Measurements from ENCODE around the gene SPATA45.
A peak's percentile ranks its signal among the peaks of the same experiment; 100 is the strongest.
"Not testable (repeated sequence)": the region's sequence is repeated elsewhere in the genome, so short reads cannot be mapped to it uniquely, and the experiment has no call there.

The SPATA45 gene

GRCh38 chr1:212864201-212864600, 16.8 kb upstream of the SPATA45 start:
- Histone ChIP-seq H3K9me2 (replicated peaks; ENCODE audit: insufficient read depth, low read length) (no peaks in the 10 kb centered on the region), H2AFZ (ENCODE audit: low read depth, low read length, severe bottlenecking) (no peak overlapping the region), H3K36me3 (ENCODE audit: low read length) (peaks cover 30% of the 10 kb centered on the region), H3K9ac (ENCODE audit: low read length) (no peak overlapping the region), H3K4me3 (ENCODE audit: insufficient read depth, low read length, poor library complexity, severe bottlenecking) (no peak overlapping the region), H3K9me3 (ENCODE audit: insufficient read depth, low read length) (no peaks in the 10 kb centered on the region), H3F3A (ENCODE audit: insufficient read depth) (peaks cover 7% of the 10 kb centered on the region; the same call in 1 of the 2 replicates), H3K27ac (ENCODE audit: low read depth, low read length) (no peak overlapping the region), H3K79me2 (ENCODE audit: insufficient read depth, low read length) (peaks cover 54% of the 10 kb centered on the region), H3K4me2 (ENCODE audit: low read depth, low read length, poor library complexity, severe bottlenecking) (no peak overlapping the region), H4K20me1 (ENCODE audit: low read depth, low read length) (peaks cover 5% of the 10 kb centered on the region; the same call in 1 of the 2 replicates), H3K27me3 (ENCODE audit: low read length) (no peaks in the 10 kb centered on the region)
- TF ChIP-seq, protein P1, sequence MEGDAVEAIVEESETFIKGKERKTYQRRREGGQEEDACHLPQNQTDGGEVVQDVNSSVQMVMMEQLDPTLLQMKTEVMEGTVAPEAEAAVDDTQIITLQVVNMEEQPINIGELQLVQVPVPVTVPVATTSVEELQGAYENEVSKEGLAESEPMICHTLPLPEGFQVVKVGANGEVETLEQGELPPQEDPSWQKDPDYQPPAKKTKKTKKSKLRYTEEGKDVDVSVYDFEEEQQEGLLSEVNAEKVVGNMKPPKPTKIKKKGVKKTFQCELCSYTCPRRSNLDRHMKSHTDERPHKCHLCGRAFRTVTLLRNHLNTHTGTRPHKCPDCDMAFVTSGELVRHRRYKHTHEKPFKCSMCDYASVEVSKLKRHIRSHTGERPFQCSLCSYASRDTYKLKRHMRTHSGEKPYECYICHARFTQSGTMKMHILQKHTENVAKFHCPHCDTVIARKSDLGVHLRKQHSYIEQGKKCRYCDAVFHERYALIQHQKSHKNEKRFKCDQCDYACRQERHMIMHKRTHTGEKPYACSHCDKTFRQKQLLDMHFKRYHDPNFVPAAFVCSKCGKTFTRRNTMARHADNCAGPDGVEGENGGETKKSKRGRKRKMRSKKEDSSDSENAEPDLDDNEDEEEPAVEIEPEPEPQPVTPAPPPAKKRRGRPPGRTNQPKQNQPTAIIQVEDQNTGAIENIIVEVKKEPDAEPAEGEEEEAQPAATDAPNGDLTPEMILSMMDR (IDR thresholded peaks at IDR 0.05; ENCODE audit: insufficient read depth, low read length, poor library complexity, severe bottlenecking): no peak
- TF ChIP-seq EZH2phosphoT487 (conservative IDR thresholded peaks at IDR 0.05; ENCODE audit: low read length): no peak

DNA sequence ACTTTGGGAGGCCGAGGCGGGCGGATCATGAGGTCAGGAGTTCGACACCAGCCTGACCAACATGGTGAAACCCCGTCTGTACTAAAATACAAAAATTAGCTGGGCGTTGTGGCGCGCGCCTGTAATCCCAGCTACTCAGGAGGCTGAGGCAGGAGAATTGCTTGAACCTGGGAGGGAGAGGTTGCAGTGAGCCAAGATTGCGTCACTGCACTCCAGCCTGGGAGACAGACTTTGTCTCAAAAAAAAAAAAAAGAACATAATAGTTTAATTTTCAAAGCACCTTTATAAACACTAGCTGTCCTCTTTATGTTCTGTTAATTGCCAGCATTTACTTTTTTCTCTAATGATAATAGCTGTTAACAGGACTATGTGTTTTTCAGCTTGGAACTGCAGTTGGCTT, 15.9 kb upstream of the SPATA45 start:
- H3K4me2 ChIP-seq (ENCODE audit: low read depth, low read length, poor library complexity, severe bottlenecking); H3K9me2 ChIP-seq (replicated peaks; ENCODE audit: insufficient read depth, low read length): not testable (repeated sequence)
- H3K36me3 ChIP-seq (ENCODE audit: low read length): peaks cover 28% of the 10 kb centered on the region

GRCh38 chr1:212862111-212862690, 14.8 kb upstream of the SPATA45 start:
- no peaks in the 10 kb centered on the region for H3K27me3 ChIP-seq (ENCODE audit: low read length)
- H2AFZ ChIP-seq (ENCODE audit: low read depth, low read length, severe bottlenecking): no peak overlapping the region
- no peak overlapping the region for H3K27ac ChIP-seq (ENCODE audit: low read depth, low read length)
- no peaks in the 10 kb centered on the region for H3K9me3 ChIP-seq (ENCODE audit: insufficient read depth, low read length)
- TF ChIP-seq, protein P1 (IDR thresholded peaks at IDR 0.05; ENCODE audit: insufficient read depth, low read length, poor library complexity, severe bottlenecking): no peak
- TF ChIP-seq EZH2phosphoT487 (conservative IDR thresholded peaks at IDR 0.05; ENCODE audit: low read length): no peak
- no peaks in the 10 kb centered on the region for H3K9me2 ChIP-seq (replicated peaks; ENCODE audit: insufficient read depth, low read length)
- H3K36me3 ChIP-seq (ENCODE audit: low read length): peaks cover 26% of the 10 kb centered on the region
- H3K79me2 ChIP-seq (ENCODE audit: insufficient read depth, low read length): peaks cover 70% of the 10 kb centered on the region
- no peak overlapping the region for H3K9ac ChIP-seq (ENCODE audit: low read length)
- H4K20me1 ChIP-seq (ENCODE audit: low read depth, low read length): peaks cover 5% of the 10 kb centered on the region; the same call in 1 of the 2 replicates
- peak overlapping the region; percentile 25 for H3K4me2 ChIP-seq (ENCODE audit: low read depth, low read length, poor library complexity, severe bottlenecking)
- peaks cover 4% of the 10 kb centered on the region; the same call in 1 of the 2 replicates for H3F3A ChIP-seq (ENCODE audit: insufficient read depth)
- no peak overlapping the region for H3K4me3 ChIP-seq (ENCODE audit: insufficient read depth, low read length, poor library complexity, severe bottlenecking)

More for the DNA sequence above, 15.9 kb upstream of the SPATA45 start:
- H3K27me3 ChIP-seq (ENCODE audit: low read length); H2AFZ ChIP-seq (ENCODE audit: low read depth, low read length, severe bottlenecking); H3K9me3 ChIP-seq (ENCODE audit: insufficient read depth, low read length); H3K9ac ChIP-seq (ENCODE audit: low read length); H3F3A ChIP-seq (ENCODE audit: insufficient read depth); H3K4me3 ChIP-seq (ENCODE audit: insufficient read depth, low read length, poor library complexity, severe bottlenecking); H4K20me1 ChIP-seq (ENCODE audit: low read depth, low read length); H3K27ac ChIP-seq (ENCODE audit: low read depth, low read length): not testable (repeated sequence)
- H3K79me2 ChIP-seq (ENCODE audit: insufficient read depth, low read length): peaks cover 62% of the 10 kb centered on the region
